Neural cell (in vitro differentiated cells): ENCODE data around the gene AFAP1. TPM values are rescaled to one million over a fixed set of nuclear protein-coding genes. Genes with fewer than 3 reads are reported as not detected.

Source experiments
- H2AFZ ChIP-seq: fragments of 200-600, 300-800 bp; sonication (generic), shearing (Covaris generic); 2 replicates; pipeline ENCODE4 v1.6.0; 2014; ENCODE audit warnings: low read depth, mild to moderate bottlenecking, antibody characterized with exemption, low read length, moderate library complexity
- H3F3A ChIP-seq: fragments of 200-600 bp; shearing (Covaris generic); 2 replicates; pipeline ENCODE4 v1.6.1; 2016; ENCODE audit warnings: mild to moderate bottlenecking, moderate library complexity, mixed read lengths, antibody characterized with exemption, low read length; ENCODE audit not compliant: insufficient read depth, poor library complexity, severe bottlenecking
- H3K27ac ChIP-seq: fragments of 200-600, 300-800 bp; sonication (generic), shearing (Covaris generic); 2 replicates; pipeline ENCODE4 v1.5.1; 2014; ENCODE audit warnings: mild to moderate bottlenecking, low read length, moderate library complexity
- H3K27me3 ChIP-seq: fragments of 300-800, 200-600 bp; sonication (generic), shearing (Covaris generic); 2 replicates; pipeline ENCODE4 v1.6.0; 2014; ENCODE audit warnings: mild to moderate bottlenecking, low read depth, low read length, moderate library complexity; ENCODE audit not compliant: insufficient read depth
- H3K36me3 ChIP-seq: fragments of 300-800, 200-600 bp; sonication (generic), shearing (Covaris generic); 2 replicates; pipeline ENCODE4 v1.5.1; 2014; ENCODE audit warnings: mild to moderate bottlenecking, antibody characterized with exemption, low read length, moderate library complexity; ENCODE audit not compliant: insufficient read depth
- H3K4me2 ChIP-seq: fragments of 300-800, 200-600 bp; sonication (generic), shearing (Covaris generic); 2 replicates; pipeline ENCODE4 v1.6.0; 2014; ENCODE audit warnings: mild to moderate bottlenecking, low read length
- H3K4me3 ChIP-seq: fragments of 300-800, 200-600 bp; sonication (generic), shearing (Covaris generic); 2 replicates; pipeline ENCODE4 v1.5.1; 2014; ENCODE audit warnings: mild to moderate bottlenecking, low read length, moderate library complexity
- H3K79me2 ChIP-seq: fragments of 200-600 bp; shearing (Covaris generic); replicated peaks from 2 replicates; pipeline ENCODE4 v1.6.0; 2014; ENCODE audit warnings: mild to moderate bottlenecking, low read length, moderate library complexity; ENCODE audit not compliant: insufficient read depth
- H3K9ac ChIP-seq: fragments of 300-800, 200-600 bp; sonication (generic), shearing (Covaris generic); 2 replicates; pipeline ENCODE4 v1.6.1; 2016; ENCODE audit warnings: mild to moderate bottlenecking, low read length, mixed read lengths
- H3K9me2 ChIP-seq: fragments of 200-600 bp; shearing (Covaris generic); 2 replicates; pipeline ENCODE4 v1.6.1; 2016; ENCODE audit warnings: mild to moderate bottlenecking, low read length, mixed read lengths; ENCODE audit not compliant: insufficient read depth
- H3K9me3 ChIP-seq: fragments of 200-600, 300-800 bp; sonication (generic), shearing (Covaris generic); 2 replicates; pipeline ENCODE4 v1.6.1; 2016; ENCODE audit warnings: mild to moderate bottlenecking, mixed run types, low read length, moderate library complexity, mixed read lengths
- H4K20me1 ChIP-seq: fragments of 200-600 bp; shearing (Covaris generic); 2 replicates; pipeline ENCODE4 v1.6.1; 2016; ENCODE audit warnings: mild to moderate bottlenecking, mixed run types; ENCODE audit not compliant: insufficient read depth
- EP300 ChIP-seq: fragments of 450-650 bp; conservative IDR thresholded peaks from 2 replicates; pipeline ENCODE4 v1.6.1; 2014; ENCODE audit warnings: antibody characterized with exemption, mild to moderate bottlenecking, moderate library complexity; ENCODE audit not compliant: poor library complexity, severe bottlenecking
- EZH2 ChIP-seq: fragments of 200-600, 300-800 bp; shearing (Covaris generic), sonication (generic); IDR thresholded peaks from 2 replicates; pipeline ENCODE4 v1.6.1; 2014; ENCODE audit warnings: antibody characterized with exemption, low read length, borderline replicate concordance, mild to moderate bottlenecking; ENCODE audit not compliant: insufficient read depth, poor library complexity, severe bottlenecking
- MXI1 ChIP-seq: fragments of 450-650 bp; conservative IDR thresholded peaks from 2 replicates; pipeline ENCODE4 v1.6.1; 2014; ENCODE audit warnings: antibody characterized with exemption, mild to moderate bottlenecking; ENCODE audit not compliant: poor library complexity, severe bottlenecking
- POLR2AphosphoS5 ChIP-seq: IDR thresholded peaks from 2 replicates; pipeline ENCODE4 v1.6.1; 2012
- RAD21 ChIP-seq: fragments of 450-650 bp; conservative IDR thresholded peaks from 2 replicates; pipeline ENCODE4 v1.6.1; 2014; ENCODE audit warnings: antibody characterized with exemption, mild to moderate bottlenecking, moderate library complexity
- SMC3 ChIP-seq: fragments of 450-650 bp; conservative IDR thresholded peaks from 2 replicates; pipeline ENCODE4 v1.6.1; 2014; ENCODE audit warnings: antibody characterized with exemption, mild to moderate bottlenecking, moderate library complexity; ENCODE audit not compliant: poor library complexity
- TAF1 ChIP-seq: IDR thresholded peaks from 2 replicates; pipeline ENCODE4 v1.6.1; 2012; ENCODE audit warnings: low read depth
- polyA plus RNA-seq: library from polyadenylated mRNA; depleted of rRNA; stranded (reverse); fragments of >200 nt; gene quantifications from 2 replicates; pipeline ENCODE4 v1.2.3, GENCODE V29; 2014
- TF ChIP-seq, protein P1 (sequence below): fragments of 450-650 bp; IDR thresholded peaks from 2 replicates; pipeline ENCODE4 v1.5.1; 2014; ENCODE audit warnings: antibody characterized with exemption, mild to moderate bottlenecking, moderate library complexity; ENCODE audit not compliant: poor library complexity, severe bottlenecking
- TF ChIP-seq, protein P2 (sequence below): IDR thresholded peaks from 2 replicates; pipeline ENCODE4 v1.6.1; 2012; ENCODE audit warnings: borderline replicate concordance

The AFAP1 gene
- polyA plus RNA-seq, 1 donor from 2014 or later, result 38.9 TPM

DNA sequence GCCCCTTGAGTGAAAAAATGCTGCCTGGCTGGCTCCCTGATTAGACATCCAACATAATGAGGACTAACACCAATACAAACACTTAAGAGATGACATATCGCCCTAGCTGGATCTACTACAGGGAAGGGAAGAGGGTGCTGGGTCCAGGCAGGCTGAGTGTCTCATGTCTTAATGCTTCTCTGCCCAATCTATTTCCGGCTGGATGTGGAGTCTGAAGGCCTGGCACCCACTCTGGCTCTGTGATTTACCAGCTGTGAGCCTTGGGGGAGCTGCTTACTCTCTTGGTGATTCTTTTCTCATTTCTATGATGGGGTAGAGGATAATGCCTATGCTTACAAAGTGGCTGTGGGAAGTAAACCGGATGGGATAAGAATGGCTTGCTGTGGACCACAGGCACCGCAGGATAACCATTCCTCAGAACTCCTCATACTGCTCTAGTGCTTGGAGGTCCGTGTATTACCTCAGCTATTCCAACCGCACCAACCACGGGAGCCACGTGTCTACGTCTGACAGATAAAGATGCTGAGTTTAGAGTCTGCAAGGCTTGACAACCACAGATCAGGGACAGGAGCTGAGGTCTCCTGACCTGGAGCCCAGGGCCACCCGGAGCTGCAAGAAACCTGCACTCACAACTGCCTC is 161.7 kb downstream of the AFAP1 start:
- no peaks in the 10 kb centered on the region for H3K9me2 ChIP-seq
- H4K20me1 ChIP-seq, result no peaks in the 10 kb centered on the region
- H3K4me2 ChIP-seq, result no peak overlapping the region
- peak overlapping the region; percentile 16 for H3K27ac ChIP-seq
- no peaks in the 10 kb centered on the region for H3K9me3 ChIP-seq
- H3K27me3 ChIP-seq, result no peaks in the 10 kb centered on the region
- no peak overlapping the region for H3K9ac ChIP-seq
- H2AFZ ChIP-seq, result no peak overlapping the region
- no peaks in the 10 kb centered on the region for H3K79me2 ChIP-seq
- TF ChIP-seq, protein P1, sequence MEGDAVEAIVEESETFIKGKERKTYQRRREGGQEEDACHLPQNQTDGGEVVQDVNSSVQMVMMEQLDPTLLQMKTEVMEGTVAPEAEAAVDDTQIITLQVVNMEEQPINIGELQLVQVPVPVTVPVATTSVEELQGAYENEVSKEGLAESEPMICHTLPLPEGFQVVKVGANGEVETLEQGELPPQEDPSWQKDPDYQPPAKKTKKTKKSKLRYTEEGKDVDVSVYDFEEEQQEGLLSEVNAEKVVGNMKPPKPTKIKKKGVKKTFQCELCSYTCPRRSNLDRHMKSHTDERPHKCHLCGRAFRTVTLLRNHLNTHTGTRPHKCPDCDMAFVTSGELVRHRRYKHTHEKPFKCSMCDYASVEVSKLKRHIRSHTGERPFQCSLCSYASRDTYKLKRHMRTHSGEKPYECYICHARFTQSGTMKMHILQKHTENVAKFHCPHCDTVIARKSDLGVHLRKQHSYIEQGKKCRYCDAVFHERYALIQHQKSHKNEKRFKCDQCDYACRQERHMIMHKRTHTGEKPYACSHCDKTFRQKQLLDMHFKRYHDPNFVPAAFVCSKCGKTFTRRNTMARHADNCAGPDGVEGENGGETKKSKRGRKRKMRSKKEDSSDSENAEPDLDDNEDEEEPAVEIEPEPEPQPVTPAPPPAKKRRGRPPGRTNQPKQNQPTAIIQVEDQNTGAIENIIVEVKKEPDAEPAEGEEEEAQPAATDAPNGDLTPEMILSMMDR, result no peak
- TF ChIP-seq TAF1 (no peak), EP300 (no peak), SMC3 (no peak), POLR2AphosphoS5 (no peak), EZH2 (no peak), RAD21 (no peak), MXI1 (no peak)
- TF ChIP-seq, protein P2, sequence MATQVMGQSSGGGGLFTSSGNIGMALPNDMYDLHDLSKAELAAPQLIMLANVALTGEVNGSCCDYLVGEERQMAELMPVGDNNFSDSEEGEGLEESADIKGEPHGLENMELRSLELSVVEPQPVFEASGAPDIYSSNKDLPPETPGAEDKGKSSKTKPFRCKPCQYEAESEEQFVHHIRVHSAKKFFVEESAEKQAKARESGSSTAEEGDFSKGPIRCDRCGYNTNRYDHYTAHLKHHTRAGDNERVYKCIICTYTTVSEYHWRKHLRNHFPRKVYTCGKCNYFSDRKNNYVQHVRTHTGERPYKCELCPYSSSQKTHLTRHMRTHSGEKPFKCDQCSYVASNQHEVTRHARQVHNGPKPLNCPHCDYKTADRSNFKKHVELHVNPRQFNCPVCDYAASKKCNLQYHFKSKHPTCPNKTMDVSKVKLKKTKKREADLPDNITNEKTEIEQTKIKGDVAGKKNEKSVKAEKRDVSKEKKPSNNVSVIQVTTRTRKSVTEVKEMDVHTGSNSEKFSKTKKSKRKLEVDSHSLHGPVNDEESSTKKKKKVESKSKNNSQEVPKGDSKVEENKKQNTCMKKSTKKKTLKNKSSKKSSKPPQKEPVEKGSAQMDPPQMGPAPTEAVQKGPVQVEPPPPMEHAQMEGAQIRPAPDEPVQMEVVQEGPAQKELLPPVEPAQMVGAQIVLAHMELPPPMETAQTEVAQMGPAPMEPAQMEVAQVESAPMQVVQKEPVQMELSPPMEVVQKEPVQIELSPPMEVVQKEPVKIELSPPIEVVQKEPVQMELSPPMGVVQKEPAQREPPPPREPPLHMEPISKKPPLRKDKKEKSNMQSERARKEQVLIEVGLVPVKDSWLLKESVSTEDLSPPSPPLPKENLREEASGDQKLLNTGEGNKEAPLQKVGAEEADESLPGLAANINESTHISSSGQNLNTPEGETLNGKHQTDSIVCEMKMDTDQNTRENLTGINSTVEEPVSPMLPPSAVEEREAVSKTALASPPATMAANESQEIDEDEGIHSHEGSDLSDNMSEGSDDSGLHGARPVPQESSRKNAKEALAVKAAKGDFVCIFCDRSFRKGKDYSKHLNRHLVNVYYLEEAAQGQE, result no peak
- no peaks in the 10 kb centered on the region for H3F3A ChIP-seq
- H3K4me3 ChIP-seq, result no peak overlapping the region
- no peaks in the 10 kb centered on the region for H3K36me3 ChIP-seq

DNA sequence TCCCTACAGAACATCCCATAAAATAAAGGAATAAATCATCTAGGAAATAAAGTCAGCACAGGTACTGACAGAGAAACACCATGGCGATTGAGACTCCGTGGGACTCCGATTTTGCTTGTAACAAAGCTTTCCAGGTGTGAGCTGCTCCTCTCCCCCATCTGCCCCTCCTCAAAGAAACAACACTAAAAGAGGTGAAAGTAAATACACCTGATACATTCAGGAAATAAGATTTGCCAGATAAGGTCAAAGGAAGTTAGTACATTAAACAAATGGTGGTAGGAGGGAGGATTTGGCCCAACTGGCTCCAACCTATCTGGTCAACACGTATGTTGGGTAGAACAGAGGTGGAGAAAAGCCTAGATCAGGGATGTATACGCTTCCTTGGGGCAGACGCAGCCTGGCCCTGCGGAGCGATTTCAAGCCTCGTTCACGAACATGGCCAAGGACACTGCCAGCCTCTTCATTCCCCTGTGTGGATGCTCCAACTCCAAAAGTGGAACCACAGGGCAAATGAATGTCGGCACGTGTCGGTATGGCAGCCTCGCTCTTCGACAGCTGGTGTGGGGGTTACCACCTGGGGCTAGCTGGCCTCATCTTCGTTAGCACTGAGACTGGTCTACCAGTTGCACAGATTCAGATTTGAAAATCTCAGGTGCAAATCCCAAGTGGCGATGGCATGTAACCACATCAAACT is 162.5 kb downstream of the AFAP1 start:
- no peaks in the 10 kb centered on the region for H3K27me3 ChIP-seq
- H3K4me3 ChIP-seq, result no peak overlapping the region
- no peaks in the 10 kb centered on the region for H3K79me2 ChIP-seq
- no peaks in the 10 kb centered on the region for H3K9me3 ChIP-seq
- H3K36me3 ChIP-seq, result no peaks in the 10 kb centered on the region
- no peak overlapping the region for H3K27ac ChIP-seq
- no peak overlapping the region for H3K9ac ChIP-seq
- H2AFZ ChIP-seq, result no peak overlapping the region
- H4K20me1 ChIP-seq, result no peaks in the 10 kb centered on the region
- TF ChIP-seq TAF1, result no peak
- TF ChIP-seq POLR2AphosphoS5, result no peak
- TF ChIP-seq RAD21, result no peak
- TF ChIP-seq, protein P1, result no peak
- TF ChIP-seq, protein P2, result no peak
- no peak for TF ChIP-seq MXI1
- TF ChIP-seq EP300, result no peak
- no peak for TF ChIP-seq EZH2
- TF ChIP-seq SMC3, result no peak
- H3F3A ChIP-seq, result no peaks in the 10 kb centered on the region
- H3K9me2 ChIP-seq, result no peaks in the 10 kb centered on the region
- no peak overlapping the region for H3K4me2 ChIP-seq
